HG03521 (cell line): ENCODE results near the gene COX19.

ENCODE experiments used
- ATAC-seq: cut with Tn5 transposase; IDR thresholded peaks from one replicate; pipeline ENCODE4 v1.9.1; 2021; ENCODE audit warnings: mild to moderate bottlenecking, moderate library complexity; ENCODE audit not compliant: unreplicated experiment

COX19 gene

GRCh38 chr7:979151-979550 lies 3.8 kb upstream of the COX19 start:
- ATAC-seq: no peak

GRCh38 chr7:978416-979091 lies 3.2 kb upstream of the COX19 start:
- ATAC-seq: no peak

GRCh38 chr7:978049-978346 lies 2.6 kb upstream of the COX19 start:
- no peak for ATAC-seq

- ATAC-seq: no peak
Measured at GRCh38 chr7:977326-978048, 2.1 kb upstream of the COX19 start.

GRCh38 chr7:976901-977325 lies 1.6 kb upstream of the COX19 start:
- ATAC-seq: no peak

- no peak for ATAC-seq
Measured at GRCh38 chr7:975702-976473, 539 bp upstream of the COX19 start.

- ATAC-seq: no peak
Measured at GRCh38 chr7:974172-974571, 1.2 kb downstream of the COX19 start.

GRCh38 chr7:973312-973711 lies 2.0 kb downstream of the COX19 start:
- ATAC-seq: no peak

GRCh38 chr7:972676-973309 lies 2.6 kb downstream of the COX19 start:
- ATAC-seq: no peak

GRCh38 chr7:972110-972509 lies 3.2 kb downstream of the COX19 start:
- no peak for ATAC-seq

- ATAC-seq: no peak
Measured at GRCh38 chr7:970744-971143, 4.6 kb downstream of the COX19 start.

GRCh38 chr7:969403-969802 lies 5.9 kb downstream of the COX19 start:
- ATAC-seq: no peak

- no peak for ATAC-seq
Measured at GRCh38 chr7:968205-969105, 6.9 kb downstream of the COX19 start.

GRCh38 chr7:967361-968082 lies 7.8 kb downstream of the COX19 start:
- no peak for ATAC-seq

GRCh38 chr7:966291-967069 lies 8.9 kb downstream of the COX19 start:
- ATAC-seq: no peak

- ATAC-seq: no peak
Measured at GRCh38 chr7:964401-965231, 10.7 kb downstream of the COX19 start.

- no peak for ATAC-seq
Measured at GRCh38 chr7:963236-964078, 11.9 kb downstream of the COX19 start.
